ENCODE data around the gene LEAP2. TPM values are rescaled to one million over a fixed set of nuclear protein-coding genes. Genes with fewer than 3 reads are reported as not detected.

Gene LEAP2
- total and polyA plus RNA-seq, 2 of the 8 experiments (the other 6 are each of a cell fraction or from before 2014, with no cell fraction given): 1.8 to 2.9 TPM

DNA sequence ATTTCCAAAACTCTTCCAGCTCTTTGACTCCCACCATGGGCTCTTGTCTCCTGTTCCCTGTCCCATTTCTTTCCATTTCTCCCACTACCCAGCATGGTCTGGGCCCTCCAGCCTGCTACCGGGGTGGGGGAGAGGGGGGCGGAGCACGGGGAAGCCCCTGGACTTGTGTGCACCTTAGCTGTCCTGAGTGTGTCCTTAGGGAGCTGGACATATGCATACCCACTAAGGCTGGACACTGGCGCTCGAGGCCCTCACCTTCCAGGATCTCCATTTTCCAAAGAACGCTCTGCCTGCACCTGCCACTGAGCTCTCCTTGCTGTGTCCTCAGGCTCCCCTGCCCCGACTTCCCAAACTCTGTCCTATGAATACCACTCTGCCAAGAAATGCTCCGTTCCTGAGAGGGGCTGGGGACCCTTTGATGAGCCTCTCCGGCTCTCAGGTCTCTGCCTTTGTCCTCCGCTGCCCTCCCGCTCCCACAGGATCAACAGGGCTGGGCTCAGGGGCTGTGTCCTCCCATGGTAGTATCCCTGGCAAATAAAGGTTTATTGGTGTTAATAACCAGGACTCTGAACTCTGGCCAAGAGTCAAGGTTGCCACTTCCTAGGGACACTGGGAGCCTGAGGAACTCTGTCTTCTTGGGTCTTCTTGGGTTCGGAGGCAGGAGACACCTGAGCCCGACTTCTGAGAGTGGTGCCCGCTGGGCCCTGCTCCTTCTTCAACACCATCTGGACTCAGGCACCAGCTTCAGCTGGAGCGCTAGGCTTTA is 42.2 kb upstream of the LEAP2 start (continued):
- no peak for TF ChIP-seq ASH2L (IDR thresholded peaks at IDR 0.05; ENCODE audit: low read length)
- TF ChIP-seq GABPA (IDR thresholded peaks at IDR 0.05; ENCODE audit: borderline replicate concordance, insufficient read depth, low read length): no peak
- TF ChIP-seq, protein P1, sequence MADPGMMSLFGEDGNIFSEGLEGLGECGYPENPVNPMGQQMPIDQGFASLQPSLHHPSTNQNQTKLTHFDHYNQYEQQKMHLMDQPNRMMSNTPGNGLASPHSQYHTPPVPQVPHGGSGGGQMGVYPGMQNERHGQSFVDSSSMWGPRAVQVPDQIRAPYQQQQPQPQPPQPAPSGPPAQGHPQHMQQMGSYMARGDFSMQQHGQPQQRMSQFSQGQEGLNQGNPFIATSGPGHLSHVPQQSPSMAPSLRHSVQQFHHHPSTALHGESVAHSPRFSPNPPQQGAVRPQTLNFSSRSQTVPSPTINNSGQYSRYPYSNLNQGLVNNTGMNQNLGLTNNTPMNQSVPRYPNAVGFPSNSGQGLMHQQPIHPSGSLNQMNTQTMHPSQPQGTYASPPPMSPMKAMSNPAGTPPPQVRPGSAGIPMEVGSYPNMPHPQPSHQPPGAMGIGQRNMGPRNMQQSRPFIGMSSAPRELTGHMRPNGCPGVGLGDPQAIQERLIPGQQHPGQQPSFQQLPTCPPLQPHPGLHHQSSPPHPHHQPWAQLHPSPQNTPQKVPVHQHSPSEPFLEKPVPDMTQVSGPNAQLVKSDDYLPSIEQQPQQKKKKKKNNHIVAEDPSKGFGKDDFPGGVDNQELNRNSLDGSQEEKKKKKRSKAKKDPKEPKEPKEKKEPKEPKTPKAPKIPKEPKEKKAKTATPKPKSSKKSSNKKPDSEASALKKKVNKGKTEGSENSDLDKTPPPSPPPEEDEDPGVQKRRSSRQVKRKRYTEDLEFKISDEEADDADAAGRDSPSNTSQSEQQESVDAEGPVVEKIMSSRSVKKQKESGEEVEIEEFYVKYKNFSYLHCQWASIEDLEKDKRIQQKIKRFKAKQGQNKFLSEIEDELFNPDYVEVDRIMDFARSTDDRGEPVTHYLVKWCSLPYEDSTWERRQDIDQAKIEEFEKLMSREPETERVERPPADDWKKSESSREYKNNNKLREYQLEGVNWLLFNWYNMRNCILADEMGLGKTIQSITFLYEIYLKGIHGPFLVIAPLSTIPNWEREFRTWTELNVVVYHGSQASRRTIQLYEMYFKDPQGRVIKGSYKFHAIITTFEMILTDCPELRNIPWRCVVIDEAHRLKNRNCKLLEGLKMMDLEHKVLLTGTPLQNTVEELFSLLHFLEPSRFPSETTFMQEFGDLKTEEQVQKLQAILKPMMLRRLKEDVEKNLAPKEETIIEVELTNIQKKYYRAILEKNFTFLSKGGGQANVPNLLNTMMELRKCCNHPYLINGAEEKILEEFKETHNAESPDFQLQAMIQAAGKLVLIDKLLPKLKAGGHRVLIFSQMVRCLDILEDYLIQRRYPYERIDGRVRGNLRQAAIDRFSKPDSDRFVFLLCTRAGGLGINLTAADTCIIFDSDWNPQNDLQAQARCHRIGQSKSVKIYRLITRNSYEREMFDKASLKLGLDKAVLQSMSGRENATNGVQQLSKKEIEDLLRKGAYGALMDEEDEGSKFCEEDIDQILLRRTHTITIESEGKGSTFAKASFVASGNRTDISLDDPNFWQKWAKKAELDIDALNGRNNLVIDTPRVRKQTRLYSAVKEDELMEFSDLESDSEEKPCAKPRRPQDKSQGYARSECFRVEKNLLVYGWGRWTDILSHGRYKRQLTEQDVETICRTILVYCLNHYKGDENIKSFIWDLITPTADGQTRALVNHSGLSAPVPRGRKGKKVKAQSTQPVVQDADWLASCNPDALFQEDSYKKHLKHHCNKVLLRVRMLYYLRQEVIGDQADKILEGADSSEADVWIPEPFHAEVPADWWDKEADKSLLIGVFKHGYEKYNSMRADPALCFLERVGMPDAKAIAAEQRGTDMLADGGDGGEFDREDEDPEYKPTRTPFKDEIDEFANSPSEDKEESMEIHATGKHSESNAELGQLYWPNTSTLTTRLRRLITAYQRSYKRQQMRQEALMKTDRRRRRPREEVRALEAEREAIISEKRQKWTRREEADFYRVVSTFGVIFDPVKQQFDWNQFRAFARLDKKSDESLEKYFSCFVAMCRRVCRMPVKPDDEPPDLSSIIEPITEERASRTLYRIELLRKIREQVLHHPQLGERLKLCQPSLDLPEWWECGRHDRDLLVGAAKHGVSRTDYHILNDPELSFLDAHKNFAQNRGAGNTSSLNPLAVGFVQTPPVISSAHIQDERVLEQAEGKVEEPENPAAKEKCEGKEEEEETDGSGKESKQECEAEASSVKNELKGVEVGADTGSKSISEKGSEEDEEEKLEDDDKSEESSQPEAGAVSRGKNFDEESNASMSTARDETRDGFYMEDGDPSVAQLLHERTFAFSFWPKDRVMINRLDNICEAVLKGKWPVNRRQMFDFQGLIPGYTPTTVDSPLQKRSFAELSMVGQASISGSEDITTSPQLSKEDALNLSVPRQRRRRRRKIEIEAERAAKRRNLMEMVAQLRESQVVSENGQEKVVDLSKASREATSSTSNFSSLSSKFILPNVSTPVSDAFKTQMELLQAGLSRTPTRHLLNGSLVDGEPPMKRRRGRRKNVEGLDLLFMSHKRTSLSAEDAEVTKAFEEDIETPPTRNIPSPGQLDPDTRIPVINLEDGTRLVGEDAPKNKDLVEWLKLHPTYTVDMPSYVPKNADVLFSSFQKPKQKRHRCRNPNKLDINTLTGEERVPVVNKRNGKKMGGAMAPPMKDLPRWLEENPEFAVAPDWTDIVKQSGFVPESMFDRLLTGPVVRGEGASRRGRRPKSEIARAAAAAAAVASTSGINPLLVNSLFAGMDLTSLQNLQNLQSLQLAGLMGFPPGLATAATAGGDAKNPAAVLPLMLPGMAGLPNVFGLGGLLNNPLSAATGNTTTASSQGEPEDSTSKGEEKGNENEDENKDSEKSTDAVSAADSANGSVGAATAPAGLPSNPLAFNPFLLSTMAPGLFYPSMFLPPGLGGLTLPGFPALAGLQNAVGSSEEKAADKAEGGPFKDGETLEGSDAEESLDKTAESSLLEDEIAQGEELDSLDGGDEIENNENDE (IDR thresholded peaks at IDR 0.05; ENCODE audit: insufficient replicate concordance, low read length): no peak
- TF ChIP-seq BACH1 (IDR thresholded peaks at IDR 0.05; ENCODE audit: low read length): no peak
- no peak for TF ChIP-seq JUN (IDR thresholded peaks at IDR 0.05; ENCODE audit: low read depth, low read length)
- no peak for TF ChIP-seq SIN3A (conservative IDR thresholded peaks at IDR 0.05 in 1 of 2, IDR thresholded peaks at IDR 0.05 in 1 of 2; ENCODE audit: low read depth in 1 of 2, low read length in 2 of 2)
- TF ChIP-seq BCL11A (IDR thresholded peaks at IDR 0.05; ENCODE audit: low read depth in 2 of 2, low read length in 2 of 2): no peak
- no peak for TF ChIP-seq EZH2 (IDR thresholded peaks at IDR 0.05; ENCODE audit: low read depth, low read length, severe bottlenecking)
- TF ChIP-seq TCF12 (IDR thresholded peaks at IDR 0.05; ENCODE audit: low read depth, low read length): no peak

All from H1 (cell line).